Neuronal stem cell (in vitro differentiated cells): Measurements from ENCODE around the gene SLC51B.

ENCODE experiments used
- DNase-seq: peaks from one replicate; pipeline ENCODE4 v3.0.0-alpha.2; 2013; ENCODE audit warnings: low spot score
- H2AFZ ChIP-seq: one replicate; pipeline ENCODE4 v1.6.1; 2013; ENCODE audit warnings: mild to moderate bottlenecking, low read length, inconsistent platforms
- H2AK5ac ChIP-seq: 2 replicates; pipeline ENCODE4 v1.6.1; 2013; ENCODE audit warnings: low read depth, mild to moderate bottlenecking, inconsistent platforms, low read length, moderate library complexity, mixed read lengths
- H2BK120ac ChIP-seq: 2 replicates; pipeline ENCODE4 v1.6.1; 2013; ENCODE audit warnings: low read depth, mild to moderate bottlenecking, inconsistent platforms, low read length, moderate library complexity, mixed read lengths
- H2BK12ac ChIP-seq: one replicate; pipeline ENCODE4 v1.6.1; 2013; ENCODE audit warnings: low read length, inconsistent platforms
- H2BK15ac ChIP-seq: 2 replicates; pipeline ENCODE4 v1.6.1; 2013; ENCODE audit warnings: mild to moderate bottlenecking, low read length, inconsistent platforms, mixed read lengths
- H2BK5ac ChIP-seq: one replicate; pipeline ENCODE4 v1.6.1; 2013; ENCODE audit warnings: inconsistent platforms, mild to moderate bottlenecking, low read length, moderate library complexity
- H3K14ac ChIP-seq: one replicate; pipeline ENCODE4 v1.6.1; 2013; ENCODE audit warnings: low read length, inconsistent platforms
- H3K18ac ChIP-seq: 2 replicates; pipeline ENCODE4 v1.6.1; 2013; ENCODE audit warnings: low read length, inconsistent platforms
- H3K23ac ChIP-seq: 2 replicates; pipeline ENCODE4 v1.6.1; 2013; ENCODE audit warnings: low read depth, mild to moderate bottlenecking, mixed read lengths, low read length, inconsistent platforms; ENCODE audit not compliant: poor library complexity
- H3K27ac ChIP-seq: replicated peaks from 3 replicates; pipeline ENCODE4 v1.5.1; 2013; ENCODE audit warnings: low read length, inconsistent platforms
- H3K27me3 ChIP-seq, 3 experiments: 2 replicates each; pipeline ENCODE4 v1.6.1; 2013; ENCODE audit warnings: low read length in 3 of 3, mild to moderate bottlenecking in 2 of 3, inconsistent platforms in 1 of 3, low read depth in 1 of 3, mixed read lengths in 1 of 3, moderate library complexity in 1 of 3; ENCODE audit not compliant: control insufficient read depth in 3 of 3, insufficient read depth in 3 of 3
- H3K36me3 ChIP-seq, 2 donors: replicated peaks in 1 of 2; 2 replicates each; pipeline ENCODE4 v1.6.1; 2013; ENCODE audit warnings: low read length in 2 of 2; ENCODE audit not compliant: control insufficient read depth in 2 of 2, insufficient read depth in 2 of 2
- H3K4ac ChIP-seq: 2 replicates; pipeline ENCODE4 v1.6.1; 2013; ENCODE audit warnings: inconsistent platforms, mild to moderate bottlenecking, low read length, moderate library complexity
- H3K4me1 ChIP-seq, 2 donors: 1 replicate in 1 of 2; 2 replicates in 1 of 2; pipeline ENCODE4 v1.6.1; 2013; ENCODE audit warnings: low read length in 2 of 2, low read depth in 1 of 2; ENCODE audit not compliant: control insufficient read depth in 2 of 2, insufficient read depth in 1 of 2
- H3K4me2 ChIP-seq: one replicate; pipeline ENCODE4 v1.6.1; 2013; ENCODE audit warnings: mild to moderate bottlenecking, low read length, inconsistent platforms; ENCODE audit not compliant: insufficient read depth, poor library complexity, severe bottlenecking
- H3K4me3 ChIP-seq, 2 donors: 2 replicates each; pipeline ENCODE4 v1.5.1; 2013; ENCODE audit warnings: low read length in 2 of 2, mild to moderate bottlenecking in 2 of 2, inconsistent platforms in 1 of 2, moderate library complexity in 1 of 2
- H3K79me1 ChIP-seq: one replicate; pipeline ENCODE4 v1.6.1; 2013; ENCODE audit warnings: low read depth, mild to moderate bottlenecking, inconsistent platforms, low read length, moderate library complexity
- H3K9ac ChIP-seq: one replicate; pipeline ENCODE4 v1.6.1; 2013; ENCODE audit warnings: mild to moderate bottlenecking, low read depth, low read length, inconsistent platforms; ENCODE audit not compliant: poor library complexity
- H3K9me3 ChIP-seq, 2 donors: replicated peaks in 1 of 2; 2 replicates each; pipeline versions ENCODE3 to v1.6.1; 2013; ENCODE audit warnings: low read length in 2 of 2, mild to moderate bottlenecking in 2 of 2, inconsistent platforms in 1 of 2, low read depth in 1 of 2, mixed read lengths in 1 of 2, moderate library complexity in 1 of 2; ENCODE audit not compliant: control insufficient read depth in 2 of 2, insufficient read depth in 1 of 2
- H4K8ac ChIP-seq: one replicate; pipeline ENCODE4 v1.6.1; 2013; ENCODE audit warnings: low read depth, mild to moderate bottlenecking, inconsistent platforms, low read length, moderate library complexity
- H4K91ac ChIP-seq: one replicate; pipeline ENCODE4 v1.6.1; 2013; ENCODE audit warnings: low read length, low read depth, mild to moderate bottlenecking, inconsistent platforms; ENCODE audit not compliant: poor library complexity
- WGBS, 2 donors: extraction: QIAGEN DNeasy Blood & Tissue Kit; methylation state at CpG; one replicate each; pipeline ENCODE4 v1.1.7; 2013; ENCODE audit warnings: missing lambda C conversion rate in 2 of 2, mixed read lengths in 1 of 2; ENCODE audit not compliant: insufficient read length in 2 of 2, insufficient replicate concordance in 1 of 2; ENCODE audit errors: extremely low coverage in 2 of 2; 5-methylcytosine and 5-hydroxymethylcytosine counted together

Gene SLC51B

DNA sequence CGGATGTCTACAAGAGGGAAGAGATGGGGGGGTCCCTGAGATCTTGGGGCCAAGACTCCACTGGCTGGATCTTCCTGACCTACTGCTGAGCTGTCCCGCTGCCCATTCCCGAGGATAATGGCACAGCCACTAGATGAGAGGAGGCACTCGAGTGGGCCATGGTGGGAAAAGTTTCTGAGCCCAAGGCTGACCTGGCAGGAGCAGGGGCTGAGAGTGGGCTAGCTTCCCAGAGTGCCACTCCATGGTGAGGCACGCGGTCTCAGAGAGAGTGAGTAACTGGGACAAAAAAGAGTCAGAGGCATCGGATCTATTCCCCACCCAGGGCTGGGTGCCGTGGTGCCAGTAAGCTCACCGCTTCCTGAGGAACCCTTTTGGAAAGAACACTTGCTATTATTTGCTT, 10.9 kb downstream of the SLC51B start:
- no CpG with 5 or more reads among the region's 9 CpGs for WGBS, 2 donors
- no peak overlapping the region for H2BK12ac ChIP-seq
- peaks cover 2 to 7% of the 10 kb centered on the region in 2 donors for H3K4me1 ChIP-seq
- no peak overlapping the region for H2BK5ac ChIP-seq
- H3K4me3 ChIP-seq: no peak overlapping the region
- no peak overlapping the region for H2BK120ac ChIP-seq
- H3K36me3 ChIP-seq: no peaks in the 10 kb centered on the region
- H3K9ac ChIP-seq: no peak overlapping the region
- H3K27ac ChIP-seq: no peak overlapping the region
- no peak overlapping the region for H3K4me2 ChIP-seq
- DNase-seq: no peak
- no peak overlapping the region for H2BK15ac ChIP-seq
- no peak overlapping the region for H3K23ac ChIP-seq
- no peak overlapping the region for H3K18ac ChIP-seq
- no peak overlapping the region for H2AFZ ChIP-seq
- H2AK5ac ChIP-seq: no peak overlapping the region
- H4K8ac ChIP-seq: no peak overlapping the region
- H3K79me1 ChIP-seq: no peaks in the 10 kb centered on the region
- peaks cover 0 to 2% of the 10 kb centered on the region in 2 donors for H3K9me3 ChIP-seq
- H4K91ac ChIP-seq: no peak overlapping the region
- no peak overlapping the region for H3K14ac ChIP-seq
- H3K4ac ChIP-seq: no peak overlapping the region
- peaks cover 0 to 9% (median 0%) of the 10 kb centered on the region in 3 experiments for H3K27me3 ChIP-seq

DNA sequence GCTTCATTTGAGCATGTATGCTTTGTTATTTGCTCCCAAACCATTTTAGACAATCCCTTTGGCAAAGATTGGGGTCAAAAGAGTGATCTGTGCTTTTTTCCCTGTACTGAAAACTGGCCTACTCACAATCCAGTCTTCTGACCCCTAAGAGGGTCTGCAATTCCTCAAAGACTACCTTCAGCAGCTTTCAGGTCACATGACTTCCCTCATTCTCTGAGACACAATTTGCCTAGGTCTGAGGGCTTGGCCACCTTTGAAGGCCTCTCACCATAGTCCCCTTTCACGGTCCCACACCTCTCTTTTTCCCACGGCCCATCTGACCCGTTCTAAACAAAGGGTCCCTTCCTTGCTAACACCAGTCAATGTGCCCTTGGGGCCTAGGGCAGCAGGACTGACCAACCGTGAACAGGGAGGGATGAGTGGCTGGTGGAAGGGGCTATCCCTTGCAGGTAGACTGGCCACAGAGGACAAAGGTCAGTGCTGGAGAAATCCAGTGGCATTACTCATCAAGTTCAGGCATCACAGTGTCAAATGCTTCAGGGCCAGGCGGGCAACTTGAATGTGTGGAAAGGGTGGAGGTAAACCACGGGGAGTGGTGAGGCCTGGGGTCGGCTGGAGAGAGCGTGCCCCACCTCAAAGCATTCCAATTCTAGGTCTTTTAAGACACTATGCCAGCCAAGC, 11.8 kb downstream of the SLC51B start:
- H3K4me1 ChIP-seq: peaks cover 2 to 7% of the 10 kb centered on the region in 2 donors
- H3K27ac ChIP-seq: no peak overlapping the region
- WGBS, 2 donors: no CpG with 5 or more reads among the region's 8 CpGs

DNA sequence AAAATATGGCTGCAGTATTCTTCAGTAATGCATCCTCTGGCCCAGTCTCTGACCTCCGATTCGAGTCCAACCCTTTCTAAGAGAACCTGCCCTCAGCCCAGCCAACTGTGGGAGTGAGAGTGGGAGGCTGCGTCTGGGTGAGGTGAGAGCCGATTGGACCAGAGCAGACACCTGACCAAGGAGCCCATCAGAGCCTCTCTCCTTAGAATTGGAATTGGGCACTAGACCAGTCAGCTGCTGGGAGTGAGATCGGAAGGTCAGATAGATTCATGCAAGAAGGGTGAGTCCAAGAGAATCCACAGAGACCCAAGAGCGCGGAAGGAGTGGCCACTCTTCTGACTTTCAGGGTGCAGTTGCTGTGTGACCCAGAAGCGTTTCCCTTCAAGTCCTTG, 12.4 kb downstream of the SLC51B start:
- H3K4ac ChIP-seq: no peak overlapping the region
- H3K4me1 ChIP-seq: peaks cover 2 to 7% of the 10 kb centered on the region in 2 donors
- no peak overlapping the region for H2AFZ ChIP-seq
- peaks cover 0 to 2% of the 10 kb centered on the region in 2 donors for H3K9me3 ChIP-seq
- no peak overlapping the region for H4K8ac ChIP-seq
- no peaks in the 10 kb centered on the region for H3K36me3 ChIP-seq
- H2BK120ac ChIP-seq: no peak overlapping the region
- DNase-seq: no peak
- H3K79me1 ChIP-seq: no peaks in the 10 kb centered on the region
- no peak overlapping the region for H3K27ac ChIP-seq
- H3K4me3 ChIP-seq: no peak overlapping the region
- no CpG with 5 or more reads among the region's 8 CpGs for WGBS, 2 donors
- no peaks in the 10 kb centered on the region for H3K27me3 ChIP-seq
- no peak overlapping the region for H3K23ac ChIP-seq
- H3K9ac ChIP-seq: no peak overlapping the region
- no peak overlapping the region for H3K14ac ChIP-seq
- H2BK15ac ChIP-seq: no peak overlapping the region
- no peak overlapping the region for H4K91ac ChIP-seq
- H3K4me2 ChIP-seq: no peak overlapping the region
- no peak overlapping the region for H2BK12ac ChIP-seq
- H2BK5ac ChIP-seq: no peak overlapping the region
- no peak overlapping the region for H2AK5ac ChIP-seq
- H3K18ac ChIP-seq: no peak overlapping the region

More for the DNA sequence above, 11.8 kb downstream of the SLC51B start:
- Histone ChIP-seq H4K8ac (no peak overlapping the region), H3K4ac (no peak overlapping the region), H3K4me2 (no peak overlapping the region), H3K18ac (no peak overlapping the region), H4K91ac (no peak overlapping the region), H2AFZ (peak overlapping the region; percentile 21), H2AK5ac (no peak overlapping the region), H3K79me1 (no peaks in the 10 kb centered on the region), H3K36me3 (no peaks in the 10 kb centered on the region), H2BK12ac (no peak overlapping the region), H3K9me3 (peaks cover 0 to 2% of the 10 kb centered on the region in 2 donors), H2BK120ac (no peak overlapping the region), H2BK5ac (no peak overlapping the region), H3K27me3 (peaks cover 0 to 1% (median 0%) of the 10 kb centered on the region in 3 experiments), H3K14ac (no peak overlapping the region), H3K4me3 (no peak overlapping the region), H2BK15ac (no peak overlapping the region), H3K9ac (no peak overlapping the region), H3K23ac (no peak overlapping the region)
- DNase-seq: no peak

DNA sequence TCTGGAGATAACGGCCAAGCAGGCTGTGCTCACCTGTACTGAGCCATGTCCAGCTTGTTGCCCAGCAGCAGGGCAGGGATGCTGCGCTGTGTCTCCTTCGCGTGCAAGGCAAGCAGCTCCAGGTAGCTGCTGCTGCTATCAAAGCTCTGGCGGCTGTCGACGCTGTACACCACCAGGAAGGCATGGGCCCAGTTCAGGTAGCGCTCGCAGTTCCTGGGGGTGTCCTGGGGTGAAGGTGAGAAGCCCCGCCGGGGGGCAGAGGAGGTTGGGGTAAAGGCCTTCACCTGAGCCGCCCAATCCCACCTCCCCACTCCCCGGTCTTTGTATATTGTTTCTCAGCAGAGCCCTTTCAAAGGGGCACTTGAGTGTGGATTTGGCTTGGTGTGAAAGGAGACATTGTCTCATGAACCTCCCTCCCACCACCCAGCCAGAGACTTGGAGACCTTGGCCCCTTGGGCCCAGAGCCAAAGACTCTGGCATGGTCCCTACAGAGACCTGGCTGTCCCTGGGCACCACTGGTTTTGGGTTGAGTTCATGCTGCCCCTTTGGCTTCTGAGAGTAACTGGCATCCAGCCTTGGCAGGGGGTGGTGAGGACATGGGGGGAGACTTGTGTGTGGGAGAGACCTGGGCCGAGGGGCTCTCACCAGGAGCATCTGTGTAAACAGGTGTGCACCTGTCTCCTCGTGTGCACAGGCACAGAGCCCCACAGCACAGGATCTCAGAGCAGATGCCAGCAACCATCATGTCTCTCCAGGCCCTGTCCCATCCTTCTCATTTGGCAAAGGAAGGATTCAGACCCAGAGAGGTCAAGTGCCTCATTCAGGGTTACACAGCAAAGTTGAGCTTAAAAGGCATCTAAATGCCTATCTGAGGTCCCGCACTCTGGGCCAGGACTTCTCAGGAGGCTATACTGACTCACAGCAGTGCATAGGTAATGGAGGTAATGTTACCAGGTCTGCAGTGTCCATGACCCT, 13.5 kb downstream of the SLC51B start:
- Histone ChIP-seq H3K36me3 (no peaks in the 10 kb centered on the region), H3K79me1 (no peaks in the 10 kb centered on the region)

More for the DNA sequence above, 13.5 kb downstream of the SLC51B start:
- Histone ChIP-seq H4K91ac (no peak overlapping the region), H3K4me1 (peaks cover 5 to 7% of the 10 kb centered on the region in 2 donors), H2BK12ac (no peak overlapping the region), H3K4me3 (peak overlapping the region in 1 of 2 donors; percentile 26), H2BK5ac (no peak overlapping the region), H2BK15ac (no peak overlapping the region), H3K9me3 (peaks cover 0 to 2% of the 10 kb centered on the region in 2 donors), H3K23ac (no peak overlapping the region), H2AFZ (no peak overlapping the region), H3K18ac (peak overlapping the region; percentile 24), H3K14ac (no peak overlapping the region), H4K8ac (no peak overlapping the region), H3K27me3 (no peaks in the 10 kb centered on the region), H3K4me2 (no peak overlapping the region), H2AK5ac (no peak overlapping the region), H2BK120ac (no peak overlapping the region), H3K9ac (peak overlapping the region; percentile 1), H3K4ac (no peak overlapping the region), H3K27ac (no peak overlapping the region)
- no CpG with 5 or more reads among the region's 16 CpGs for WGBS, 2 donors
- DNase-seq: no peak
